ENCODE measurements around the gene ISM2.

Gene ISM2

GRCh38 chr14:77438596-77438995 lies 60.0 kb downstream of the ISM2 start:
- TF ChIP-seq CTCF (IDR thresholded peaks at IDR 0.05; ENCODE audit: low read depth, low read length, missing control alignments): no peak
- no peak overlapping the region for H3K4me3 ChIP-seq (replicated peaks; ENCODE audit: low read depth, low read length)
- DNase-seq (ENCODE audit: extremely low read depth, low read depth): no peak

GRCh38 chr14:77436042-77436441 lies 62.6 kb downstream of the ISM2 start:
- H3K4me3 ChIP-seq (replicated peaks; ENCODE audit: low read depth, low read length): no peak overlapping the region
- DNase-seq (ENCODE audit: extremely low read depth, low read depth): no peak
- TF ChIP-seq CTCF (IDR thresholded peaks at IDR 0.05; ENCODE audit: low read depth, low read length, missing control alignments): no peak

GRCh38 chr14:77426396-77426795 lies 72.2 kb downstream of the ISM2 start:
- no peak for DNase-seq (ENCODE audit: extremely low read depth, low read depth)
- H3K4me3 ChIP-seq (replicated peaks; ENCODE audit: low read depth, low read length): no peak overlapping the region
- no peak for TF ChIP-seq CTCF (IDR thresholded peaks at IDR 0.05; ENCODE audit: low read depth, low read length, missing control alignments)

GRCh38 chr14:77424862-77425261 lies 73.8 kb downstream of the ISM2 start:
- H3K4me3 ChIP-seq (replicated peaks; ENCODE audit: low read depth, low read length): no peak overlapping the region
- no peak for TF ChIP-seq CTCF (IDR thresholded peaks at IDR 0.05; ENCODE audit: low read depth, low read length, missing control alignments)
- no peak for DNase-seq (ENCODE audit: extremely low read depth, low read depth)

Data from HFF-Myc (cell line).